Suppressor macrophage treated with lipopolysaccharide for 4 hours (primary cell): Measurements from ENCODE around the gene CDC42EP4.
A peak's percentile ranks its signal among the peaks of the same experiment; 100 is the strongest.

Experiments used
- DNase-seq: peaks from one replicate; pipeline ENCODE4 v3.0.0-alpha.2; 2020

The CDC42EP4 gene

GRCh38 chr17:73293480-73293911 is 18.3 kb downstream of the CDC42EP4 start:
- DNase-seq = no peak

GRCh38 chr17:73293031-73293430 is 18.8 kb downstream of the CDC42EP4 start:
- no peak for DNase-seq

GRCh38 chr17:73292031-73292531 is 19.7 kb downstream of the CDC42EP4 start:
- DNase-seq = peak; percentile 19

- peak; percentile 84 for DNase-seq
Observed at GRCh38 chr17:73291260-73291801, 20.5 kb downstream of the CDC42EP4 start.

- no peak for DNase-seq
Observed at GRCh38 chr17:73290399-73291259, 21.2 kb downstream of the CDC42EP4 start.

- no peak for DNase-seq
Observed at GRCh38 chr17:73289549-73290254, 22.1 kb downstream of the CDC42EP4 start.

GRCh38 chr17:73288534-73289302 is 23.1 kb downstream of the CDC42EP4 start:
- no peak for DNase-seq

- no peak for DNase-seq
Observed at GRCh38 chr17:73286863-73287296, 24.9 kb downstream of the CDC42EP4 start.

- DNase-seq = no peak
Observed at GRCh38 chr17:73285916-73286862, 25.6 kb downstream of the CDC42EP4 start.

- DNase-seq = no peak
Observed at GRCh38 chr17:73285603-73285908, 26.2 kb downstream of the CDC42EP4 start.

GRCh38 chr17:73284906-73285602 is 26.7 kb downstream of the CDC42EP4 start:
- no peak for DNase-seq

GRCh38 chr17:73284354-73284753 is 27.4 kb downstream of the CDC42EP4 start:
- DNase-seq = no peak

- no peak for DNase-seq
Observed at GRCh38 chr17:73283841-73284282, 27.9 kb downstream of the CDC42EP4 start.

- DNase-seq = no peak
Observed at GRCh38 chr17:73283250-73283649, 28.6 kb downstream of the CDC42EP4 start.

GRCh38 chr17:73282629-73283028 is 29.2 kb downstream of the CDC42EP4 start:
- no peak for DNase-seq

GRCh38 chr17:73281928-73282327 is 29.9 kb downstream of the CDC42EP4 start:
- DNase-seq = no peak

GRCh38 chr17:73280191-73280590 is 31.6 kb downstream of the CDC42EP4 start:
- DNase-seq = no peak

- DNase-seq = no peak
Observed at GRCh38 chr17:73279704-73280103, 32.1 kb downstream of the CDC42EP4 start.

- DNase-seq = no peak
Observed at GRCh38 chr17:73278465-73279453, 33.0 kb downstream of the CDC42EP4 start.

- no peak for DNase-seq
Observed at GRCh38 chr17:73278049-73278464, 33.7 kb downstream of the CDC42EP4 start.
